ENCODE data around the gene STPG3. TPM values are rescaled to one million over a fixed set of nuclear protein-coding genes. Genes with fewer than 3 reads are reported as not detected.

STPG3 gene
- total and polyA plus RNA-seq, 2 of the 8 experiments (the other 6 are each of a cell fraction or from before 2014, with no cell fraction given), result not detected

DNA sequence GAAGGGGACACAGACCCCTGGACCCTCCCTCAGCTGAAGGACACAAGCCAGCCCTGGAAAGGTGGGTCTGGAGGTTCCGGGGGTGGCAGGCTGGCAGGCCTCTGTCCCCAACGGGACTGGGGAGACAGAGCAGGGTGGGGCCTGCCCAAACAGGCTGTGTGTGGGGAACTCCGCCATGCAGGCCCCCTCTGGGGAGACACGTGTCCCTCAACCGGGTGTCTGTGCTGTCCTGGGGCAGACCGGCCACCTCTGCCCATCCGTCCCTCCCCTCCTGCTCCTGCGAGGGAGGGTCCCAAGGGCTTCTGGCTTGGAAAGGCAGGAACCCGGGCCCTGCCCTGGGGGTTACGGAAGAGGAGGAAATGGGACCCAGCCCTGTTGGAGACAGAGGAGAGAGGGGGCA, 19.0 kb upstream of the STPG3 start:
- Histone ChIP-seq H2BK120ac (replicated peaks; ENCODE audit: low read depth, low read length) (no peak overlapping the region), H4K8ac (ENCODE audit: extremely low read depth, insufficient read depth, low read length) (peak overlapping the region; percentile 68), H3K36me3 (ENCODE audit: control insufficient read depth in 2 of 4, insufficient read depth in 4 of 4, low read length in 3 of 4) (no peaks in the 10 kb centered on the region), H4K20me1 (replicated peaks in 1 of 2; ENCODE audit: control insufficient read depth in 1 of 2, insufficient read depth in 2 of 2, low read length in 2 of 2) (peaks cover 0 to 1% of the 10 kb centered on the region in 2 experiments), H3K79me1 (ENCODE audit: low read depth, low read length) (no peaks in the 10 kb centered on the region), H2AK5ac (ENCODE audit: low read depth, low read length) (no peak overlapping the region), H3K18ac (ENCODE audit: extremely low read depth, low read length) (no peak overlapping the region), H4K91ac (replicated peaks; ENCODE audit: insufficient read length, low read length) (no peak overlapping the region), H3K9ac (replicated peaks in 1 of 4; ENCODE audit: extremely low read depth in 1 of 4, low read depth in 3 of 4, low read length in 3 of 4) (no peak overlapping the region), H3K4me2 (ENCODE audit: insufficient read depth in 1 of 2, low read depth in 2 of 2, low read length in 2 of 2) (no peak overlapping the region), H3K4ac (replicated peaks; ENCODE audit: insufficient read length, low read depth, low read length) (no peak overlapping the region), H3K27me3 (replicated peaks in 1 of 4; ENCODE audit: control insufficient read depth in 3 of 4, extremely low read depth in 1 of 4, insufficient read depth in 3 of 4, low read length in 3 of 4) (no peaks in the 10 kb centered on the region; a peak in 1 of 7 replicates), H2AFZ (ENCODE audit: low read length) (no peak overlapping the region), H2BK20ac (ENCODE audit: low read length) (no peak overlapping the region), H4K5ac (ENCODE audit: insufficient read length, low read depth, low read length) (no peak overlapping the region), H3K79me2 (ENCODE audit: control insufficient read depth in 1 of 2, insufficient read depth in 2 of 2, low read length in 2 of 2) (no peaks in the 10 kb centered on the region), H2BK15ac (ENCODE audit: low read length) (no peak overlapping the region), H3K23me2 (ENCODE audit: low read depth, low read length) (no peaks in the 10 kb centered on the region), H2BK12ac (ENCODE audit: low read depth, low read length) (no peak overlapping the region), H3K27ac (ENCODE audit: low read depth, low read length) (no peak overlapping the region), H3K56ac (replicated peaks; ENCODE audit: insufficient read length, low read depth, low read length) (no peak overlapping the region), H3K4me3 (ENCODE audit: extremely low read depth in 1 of 4, insufficient read depth in 2 of 4, low read depth in 3 of 4, low read length in 4 of 4) (no peak overlapping the region), H2BK5ac (ENCODE audit: low read depth, low read length) (no peak overlapping the region), H3K14ac (ENCODE audit: insufficient read length) (no peak overlapping the region), H3K4me1 (replicated peaks in 1 of 4; ENCODE audit: control insufficient read depth in 3 of 4, insufficient read depth in 4 of 4, low read length in 3 of 4) (peaks cover 0 to 19% (median 8%) of the 10 kb centered on the region in 4 experiments; a peak in 6 of 7 replicates), H3K23ac (ENCODE audit: insufficient read length) (no peak overlapping the region), H3K9me3 (ENCODE audit: insufficient read depth in 2 of 2, low read depth in 1 of 2, low read length in 1 of 2) (no peaks in the 10 kb centered on the region)
- DNase-seq (ENCODE audit: low read depth in 1 of 2, low spot score in 2 of 2) (no peak), FAIRE-seq (no peak)
- TF ChIP-seq RBBP5 (IDR thresholded peaks at IDR 0.05; ENCODE audit: borderline replicate concordance, low read depth, low read length), result no peak
- 86% methylated on average over 10 of the region's 10 CpGs; no CpG with 5 or more reads in 1 of the 2 experiments for WGBS, 2 experiments (ENCODE audit: extremely low coverage in 1 of 2, insufficient coverage in 1 of 2, insufficient read length in 1 of 2, insufficient replicate concordance in 2 of 2, low coverage in 1 of 2, low lambda C conversion rate in 2 of 2, missing lambda C conversion rate in 1 of 2)
- CTCF ChIA-PET (ENCODE audit: partially characterized antibody), result interaction anchor here (0.6 to 20.2 kb wide), 2 partner anchors 39 to 114 kb away, joined by 3 to 204 read pairs; partner anchors contain the start of genes ANAPC2 and SSNA1
- POLR2A ChIA-PET (ENCODE audit: partially characterized antibody), result interaction anchor here (1.2 to 69.9 kb wide), 2 partner anchors 10 to 25 kb away, joined by 3 to 1462 read pairs; partner anchors contain the start of genes NELFB, STPG3, TOR4A and TUBB4B

All from H1 (cell line).